Measurements from ENCODE around the gene SLFN14. TPM values are rescaled to one million over a fixed set of nuclear protein-coding genes. Genes with fewer than 3 reads are reported as not detected.
"Not testable (repeated sequence)": the region's sequence is repeated elsewhere in the genome, so short reads cannot be mapped to it uniquely, and the experiment has no call there.

SLFN14 gene
- total RNA-seq, 4 donors from 2014 or later: not detected

GRCh38 chr17:35534576-35535093, 26.0 kb downstream of the SLFN14 start:
- no peak overlapping the region for H3K4me3 ChIP-seq
- no peaks in the 10 kb centered on the region for H3K9me3 ChIP-seq
- no peak overlapping the region for H3K27ac ChIP-seq
- no peaks in the 10 kb centered on the region for H3K36me3 ChIP-seq
- peaks cover 10% of the 10 kb centered on the region for H3K4me1 ChIP-seq
- TF ChIP-seq POLR2A (IDR thresholded peaks at IDR 0.05): no peak
- TF ChIP-seq POLR2AphosphoS5 (IDR thresholded peaks at IDR 0.05): no peak
- no peak for TF ChIP-seq EP300 (IDR thresholded peaks at IDR 0.05)
- no peak for TF ChIP-seq CTCF (IDR thresholded peaks at IDR 0.05)
- no peak for DNase-seq (ENCODE audit: low spot score in 2 of 2)
- WGBS: 76% methylated on average over 3 of the region's 3 CpGs
- H3K27me3 ChIP-seq: no peaks in the 10 kb centered on the region

- Histone ChIP-seq H3K9me3 (no peaks in the 10 kb centered on the region), H3K4me1 (no peaks in the 10 kb centered on the region), H3K36me3 (no peaks in the 10 kb centered on the region), H3K4me3 (no peak overlapping the region), H3K27me3 (no peaks in the 10 kb centered on the region), H3K27ac (no peak overlapping the region)
- no peak for TF ChIP-seq POLR2AphosphoS5 (IDR thresholded peaks at IDR 0.05)
- no peak for TF ChIP-seq POLR2A (IDR thresholded peaks at IDR 0.05)
- TF ChIP-seq EP300 (IDR thresholded peaks at IDR 0.05): no peak
- no peak for TF ChIP-seq CTCF (IDR thresholded peaks at IDR 0.05)
- WGBS: 32% methylated on average over 1 of the region's 1 CpG
- no peak for DNase-seq (ENCODE audit: low spot score in 2 of 2)
Measured at GRCh38 chr17:35531160-35531559, 29.5 kb downstream of the SLFN14 start.

- no peaks in the 10 kb centered on the region for H3K36me3 ChIP-seq
- no peaks in the 10 kb centered on the region for H3K4me1 ChIP-seq
- TF ChIP-seq POLR2AphosphoS5 (IDR thresholded peaks at IDR 0.05): no peak
- H3K27ac ChIP-seq: no peak overlapping the region
- H3K4me3 ChIP-seq: no peak overlapping the region
- no peaks in the 10 kb centered on the region for H3K9me3 ChIP-seq
- DNase-seq (ENCODE audit: low spot score in 2 of 2): no peak
- 88% methylated on average over 8 of the region's 8 CpGs for WGBS
- no peaks in the 10 kb centered on the region for H3K27me3 ChIP-seq
Measured at GRCh38 chr17:35529866-35530265, 30.8 kb downstream of the SLFN14 start.

- not testable (repeated sequence) for H3K9me3 ChIP-seq; DNase-seq (ENCODE audit: low spot score in 2 of 2); H3K27ac ChIP-seq; H3K4me3 ChIP-seq; H3K27me3 ChIP-seq; H3K4me1 ChIP-seq; H3K36me3 ChIP-seq
- 95% methylated on average over 1 of the region's 1 CpG for WGBS
Measured at GRCh38 chr17:35529326-35529725, 31.3 kb downstream of the SLFN14 start.

- no peak overlapping the region for H3K27ac ChIP-seq
- no peak overlapping the region for H3K4me3 ChIP-seq
- H3K9me3 ChIP-seq: no peaks in the 10 kb centered on the region
- DNase-seq (ENCODE audit: low spot score in 2 of 2): no peak
- H3K27me3 ChIP-seq: peaks cover 31% of the 10 kb centered on the region
- WGBS: 80% methylated on average over 4 of the region's 4 CpGs
- no peaks in the 10 kb centered on the region for H3K4me1 ChIP-seq
- TF ChIP-seq CTCF (IDR thresholded peaks at IDR 0.05) (no peak), EP300 (IDR thresholded peaks at IDR 0.05) (no peak), POLR2AphosphoS5 (IDR thresholded peaks at IDR 0.05) (no peak), POLR2A (IDR thresholded peaks at IDR 0.05) (no peak)
- H3K36me3 ChIP-seq: no peaks in the 10 kb centered on the region
Measured at GRCh38 chr17:35523296-35523695, 37.3 kb downstream of the SLFN14 start.

- peaks cover 43% of the 10 kb centered on the region for H3K27me3 ChIP-seq
- H3K4me3 ChIP-seq; H3K36me3 ChIP-seq; H3K4me1 ChIP-seq; H3K9me3 ChIP-seq; DNase-seq (ENCODE audit: low spot score in 2 of 2); H3K27ac ChIP-seq: not testable (repeated sequence)
- 68% methylated on average over 5 of the region's 5 CpGs for WGBS
Measured at GRCh38 chr17:35521654-35522256, 38.9 kb downstream of the SLFN14 start.

GRCh38 chr17:35521150-35521549, 39.5 kb downstream of the SLFN14 start:
- 91% methylated on average over 1 of the region's 1 CpG for WGBS
- Histone ChIP-seq H3K4me1 (no peaks in the 10 kb centered on the region), H3K36me3 (no peaks in the 10 kb centered on the region), H3K4me3 (no peak overlapping the region), H3K27ac (no peak overlapping the region), H3K27me3 (peaks cover 47% of the 10 kb centered on the region), H3K9me3 (no peaks in the 10 kb centered on the region)
- DNase-seq (ENCODE audit: low spot score in 2 of 2): no peak
- no peak for TF ChIP-seq EP300 (IDR thresholded peaks at IDR 0.05)
- TF ChIP-seq POLR2AphosphoS5 (IDR thresholded peaks at IDR 0.05): no peak
- TF ChIP-seq CTCF (IDR thresholded peaks at IDR 0.05): no peak
- no peak for TF ChIP-seq POLR2A (IDR thresholded peaks at IDR 0.05)
